H1 (cell line): ENCODE results near the gene UGT1A10.

Experiments
- POLR2A ChIP-seq, 2 experiments: IDR thresholded peaks; 1 replicate in 1 of 2; 2 replicates in 1 of 2; pipeline ENCODE4 v1.6.1; 2011; ENCODE audit warnings: low read depth in 2 of 2, low read length in 2 of 2, mild to moderate bottlenecking in 2 of 2; ENCODE audit errors: control extremely low read depth in 1 of 2
- RAD21 ChIP-seq, 2 experiments: IDR thresholded peaks in 1 of 2; conservative IDR thresholded peaks in 1 of 2; 2 replicates each; pipeline ENCODE4 v1.6.1; 2011; ENCODE audit warnings: low read depth in 2 of 2, low read length in 2 of 2, improper control_type of control experiment in 1 of 2, inconsistent platforms in 1 of 2, mild to moderate bottlenecking in 1 of 2, moderate library complexity in 1 of 2
- TAF1 ChIP-seq: IDR thresholded peaks from 2 replicates; pipeline ENCODE4 v1.6.1; 2011; ENCODE audit warnings: mild to moderate bottlenecking, low read depth, low read length

GRCh38 chr2:233821709-233822100, 185.5 kb downstream of the UGT1A10 start:
- TF ChIP-seq POLR2A (IDR thresholded peaks at IDR 0.05; ENCODE audit: control extremely low read depth in 1 of 2, low read depth in 2 of 2, low read length in 2 of 2) (no peak), TAF1 (no peak), RAD21 (IDR thresholded peaks at IDR 0.05 in 1 of 2, conservative IDR thresholded peaks at IDR 0.05 in 1 of 2; ENCODE audit: low read depth in 2 of 2, low read length in 2 of 2) (no peak)
